ENCODE data around the gene NRXN2.

Gene NRXN2

DNA sequence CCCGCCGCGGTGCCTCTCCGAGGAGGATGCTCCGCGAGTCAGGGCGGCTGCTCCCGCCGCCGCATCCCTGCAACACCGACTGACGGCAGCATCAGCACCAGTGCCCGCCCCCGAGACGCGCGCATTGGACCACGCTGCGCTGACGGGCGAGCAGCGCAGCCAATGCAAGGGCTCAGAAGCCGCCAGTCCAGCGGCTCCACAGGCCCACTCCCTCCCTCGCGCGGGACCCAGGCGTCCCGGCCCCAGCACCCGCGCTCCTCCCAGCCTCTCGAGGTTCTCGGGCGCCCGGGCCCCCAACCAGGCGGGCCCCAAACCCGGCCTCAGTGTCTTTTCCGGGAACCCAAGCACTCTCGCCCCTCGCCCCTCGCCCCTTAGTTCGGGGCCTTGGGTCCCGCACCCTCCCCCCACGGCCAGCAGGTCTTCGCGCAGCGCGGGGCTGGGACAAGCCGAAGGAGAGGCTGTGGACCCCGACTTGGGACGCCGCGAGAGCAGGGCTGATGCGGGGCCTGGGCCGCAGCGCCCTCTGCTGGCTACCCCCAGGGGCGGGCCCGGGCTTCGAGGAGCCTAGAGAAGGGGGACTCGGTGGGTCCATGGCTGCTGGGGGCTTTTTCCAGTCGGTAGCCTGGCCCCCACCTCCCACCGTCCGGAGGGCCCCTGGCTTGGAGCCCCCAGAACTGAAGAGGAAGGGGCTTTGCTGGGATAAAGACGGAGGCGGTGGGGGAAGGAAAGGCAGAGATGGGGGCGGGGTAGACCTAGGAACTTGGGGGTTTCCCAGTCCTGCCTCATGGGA, at the start of gene NRXN2:
NRXN2 (minus strand) TSS at position 81 of the 790 bp plus-strand sequence. CDS start 9,498 bp downstream, outside the sequence.
- peak; percentile 96 for DNase-seq (ENCODE audit: low spot score)

DNA sequence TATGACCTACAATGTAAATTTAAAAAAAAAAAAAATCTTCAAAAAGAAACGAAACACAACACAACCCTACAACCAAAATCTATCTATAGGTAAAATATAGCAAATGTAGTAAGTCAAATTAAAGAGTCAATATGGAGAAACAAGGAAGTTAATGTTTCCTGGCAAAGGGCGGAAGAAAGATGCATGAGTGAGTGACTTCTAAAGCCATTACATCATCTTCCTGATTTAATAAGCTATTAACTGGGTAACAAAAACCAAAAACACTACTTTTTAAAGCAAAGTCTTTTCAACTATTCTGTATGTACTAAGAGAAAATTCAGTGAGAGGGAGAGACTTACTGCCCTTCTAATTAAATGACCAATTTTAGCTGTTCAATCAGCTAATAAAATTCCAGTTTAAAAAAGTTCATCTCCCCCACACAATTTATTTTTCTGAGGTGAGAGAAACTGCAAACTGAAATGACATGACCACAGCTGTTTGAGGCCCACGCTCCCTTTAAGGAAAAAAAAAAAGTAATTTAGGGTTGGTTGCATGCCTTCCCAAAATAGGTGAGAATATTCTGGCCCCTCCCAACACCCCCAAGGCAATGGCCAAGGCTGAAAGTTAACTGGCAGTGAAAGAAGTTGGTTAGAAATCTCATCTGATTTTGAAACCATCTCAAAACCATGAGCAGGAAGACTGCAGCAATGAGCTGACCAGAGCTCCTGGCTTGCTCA, 49.5 kb upstream of the NRXN2 start:
- DNase-seq (ENCODE audit: low spot score), result no peak

DNA sequence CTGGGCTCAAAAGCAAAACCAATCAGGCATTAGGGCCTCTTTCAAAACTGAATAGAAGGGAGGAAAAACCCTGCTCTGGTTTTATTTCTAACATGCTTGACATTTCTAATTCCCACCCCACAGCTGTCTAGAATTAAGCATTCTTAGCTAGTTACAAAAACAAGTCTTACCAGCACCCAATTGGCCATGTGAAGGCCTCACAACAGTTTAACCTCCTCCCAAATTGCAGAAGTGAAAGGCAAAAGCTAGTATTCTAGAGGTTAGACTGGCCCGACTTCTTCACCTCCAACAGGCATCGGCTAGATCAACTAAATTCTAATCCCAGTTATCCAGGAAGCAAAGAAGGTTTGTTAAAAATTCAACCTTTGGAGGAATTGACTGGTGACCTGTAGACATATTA, 48.9 kb upstream of the NRXN2 start:
- no peak for DNase-seq (ENCODE audit: low spot score)

DNA sequence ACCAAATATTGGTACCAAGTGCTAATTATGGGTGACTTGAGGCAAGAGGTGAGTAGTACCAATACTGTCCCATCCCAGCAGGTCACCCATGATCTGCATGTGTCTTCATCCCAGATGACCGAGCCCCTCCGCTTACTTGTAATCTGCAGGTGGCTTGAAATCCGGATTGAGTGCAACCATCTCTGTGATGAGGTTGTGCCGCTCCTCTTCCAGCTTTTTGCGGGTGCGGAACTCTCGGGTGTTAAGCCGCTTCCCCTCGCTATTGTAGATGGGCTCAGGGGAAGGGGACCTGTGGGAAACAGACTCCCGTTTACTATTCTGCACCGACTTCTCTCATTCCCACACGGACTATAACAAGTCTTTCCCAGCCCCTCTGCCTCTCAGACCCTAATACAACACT, 47.1 kb upstream of the NRXN2 start:
- no peak for DNase-seq (ENCODE audit: low spot score)

DNA sequence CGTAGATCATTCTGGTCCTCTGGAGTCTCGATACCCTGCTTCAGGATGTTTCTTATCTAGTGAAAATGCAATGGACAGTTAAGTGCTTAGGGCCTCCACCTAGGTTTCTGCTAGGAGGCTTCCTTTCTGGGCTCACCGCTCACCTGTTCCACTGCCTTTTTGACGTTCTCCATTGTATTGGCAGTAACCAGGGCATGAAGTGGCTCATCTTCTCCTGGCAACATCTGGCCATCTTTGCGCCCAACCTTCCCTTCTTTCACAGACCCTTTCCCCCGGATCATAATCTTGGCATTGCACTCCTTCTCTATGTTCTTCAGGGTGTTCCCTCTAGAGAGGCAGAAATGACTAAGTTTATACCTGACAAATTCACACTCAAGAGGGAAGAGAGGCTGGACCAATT, 46.3 kb upstream of the NRXN2 start:
- no peak for DNase-seq (ENCODE audit: low spot score)

DNA sequence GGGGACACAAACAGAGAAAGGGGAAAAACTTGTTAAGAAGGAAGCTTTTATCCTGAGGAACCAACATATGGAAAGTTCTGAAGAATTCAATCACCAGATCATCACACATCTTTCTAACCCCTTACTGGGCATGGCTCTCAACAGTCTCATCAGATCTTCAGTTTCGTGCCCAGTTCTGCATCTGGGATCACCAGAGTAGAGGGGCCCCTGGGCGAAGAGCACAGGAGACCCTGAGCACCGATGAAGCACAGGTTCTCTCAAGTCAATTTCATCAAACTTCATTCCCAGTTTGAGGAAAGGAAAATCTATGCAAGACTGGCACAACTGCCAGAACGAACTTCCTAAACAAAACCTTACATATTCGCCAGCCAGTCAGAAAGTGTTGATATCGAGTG, 45.3 kb upstream of the NRXN2 start:
- no peak for DNase-seq (ENCODE audit: low spot score)

DNA sequence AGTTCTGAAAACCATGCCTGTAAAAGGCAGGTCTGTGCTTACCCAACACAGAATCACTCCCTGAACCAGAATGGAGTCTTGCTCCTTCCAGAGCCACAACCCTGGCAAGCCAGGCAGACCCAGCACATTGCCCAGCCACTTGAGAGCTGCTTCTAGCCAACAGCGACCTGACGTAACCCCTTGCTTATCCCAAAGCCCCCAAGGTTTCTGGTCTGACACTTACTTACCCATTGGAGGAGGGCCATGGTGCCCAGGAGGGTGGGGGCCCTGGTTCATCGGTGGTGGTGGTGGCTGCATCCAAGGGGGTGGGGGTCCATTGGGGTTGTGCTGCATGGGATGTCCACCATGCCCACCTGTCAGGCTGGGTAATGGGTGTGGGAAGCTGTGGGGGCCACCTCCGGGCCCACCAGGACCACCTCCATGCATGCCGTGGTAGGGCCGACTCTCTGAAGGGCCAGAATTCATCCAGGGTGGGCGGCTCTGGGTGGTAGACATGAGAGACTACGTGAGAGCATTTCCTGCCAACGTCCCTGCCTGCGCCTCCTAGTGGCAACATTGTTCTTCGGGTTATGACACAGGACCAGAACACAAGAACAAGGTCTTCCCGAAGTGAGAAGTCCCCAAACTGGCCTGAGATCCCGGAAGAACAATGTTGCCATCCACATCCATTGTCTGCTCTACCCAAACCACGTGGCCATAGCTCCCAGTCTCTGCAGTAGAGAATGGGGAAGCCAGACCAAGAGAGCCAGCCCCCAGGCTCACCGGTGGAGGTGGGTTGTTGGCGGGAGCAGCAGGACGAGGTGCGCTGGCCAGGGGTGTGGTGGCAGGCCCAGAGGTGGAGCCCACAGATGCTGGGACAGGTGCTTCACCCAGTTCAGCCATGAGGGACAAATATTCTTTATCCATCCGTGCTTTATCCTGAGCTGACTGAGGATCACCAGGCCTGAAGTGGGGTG, 44.6 kb upstream of the NRXN2 start:
- no peak for DNase-seq (ENCODE audit: low spot score)

DNA sequence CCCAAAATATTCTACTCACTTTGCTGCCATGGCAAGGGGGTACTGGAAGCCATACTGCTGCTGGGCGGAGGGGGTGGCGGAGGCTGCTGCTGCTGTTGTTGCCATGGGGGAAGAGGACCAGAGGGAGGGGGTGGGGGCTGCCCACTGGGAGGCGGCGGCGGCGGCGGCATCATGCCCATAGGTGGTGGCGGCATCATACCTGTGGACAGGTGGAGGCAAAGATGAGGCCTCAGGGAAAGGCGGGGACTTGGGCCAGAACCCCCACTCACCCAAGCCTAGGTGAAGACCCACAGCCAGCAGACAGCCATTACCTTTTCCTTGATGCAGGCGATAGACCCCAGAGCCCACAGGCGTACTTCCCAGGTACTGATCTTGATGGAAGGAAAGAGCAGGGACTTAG, 43.9 kb upstream of the NRXN2 start:
- no peak for DNase-seq (ENCODE audit: low spot score)

DNA sequence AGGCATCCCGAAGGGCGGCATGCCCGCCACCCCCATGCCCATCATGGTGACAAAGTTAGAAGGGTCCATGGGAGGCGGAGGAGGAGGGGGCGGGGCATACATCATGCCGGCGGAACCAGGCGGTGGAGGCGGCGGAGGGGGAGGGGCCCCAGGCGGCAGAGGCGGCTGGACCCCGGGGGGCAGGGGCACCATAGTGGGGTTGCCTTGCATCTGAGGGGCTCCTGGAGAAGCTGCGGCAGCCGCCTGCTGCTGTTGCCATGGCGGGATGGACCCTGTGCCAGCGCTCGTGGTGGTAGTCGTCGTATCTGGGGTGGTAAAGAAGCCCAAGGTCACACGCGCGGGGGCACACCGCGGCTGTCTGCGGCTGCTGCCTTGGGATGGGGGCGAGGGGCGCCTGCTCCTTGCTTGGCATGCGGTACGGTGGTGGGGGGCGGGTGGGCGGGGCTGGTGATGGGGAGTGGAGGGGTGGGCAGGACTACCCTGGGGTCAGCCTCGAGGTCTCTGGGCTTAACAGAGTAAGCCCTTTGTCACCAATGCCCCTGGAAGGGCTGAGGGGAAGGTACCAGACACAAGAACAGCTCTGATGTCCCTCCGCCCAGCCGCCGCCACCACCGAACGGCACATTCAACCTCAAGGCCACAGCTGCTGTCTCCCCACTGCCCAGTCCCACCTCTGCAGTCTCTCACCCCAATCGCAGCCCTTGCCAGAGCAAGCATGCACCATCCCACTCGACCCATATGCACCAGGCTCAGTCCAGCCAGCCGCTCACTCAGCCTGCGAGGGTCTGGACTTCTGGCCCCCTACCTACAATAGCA, 43.1 kb upstream of the NRXN2 start:
- DNase-seq (ENCODE audit: low spot score), result no peak

DNA sequence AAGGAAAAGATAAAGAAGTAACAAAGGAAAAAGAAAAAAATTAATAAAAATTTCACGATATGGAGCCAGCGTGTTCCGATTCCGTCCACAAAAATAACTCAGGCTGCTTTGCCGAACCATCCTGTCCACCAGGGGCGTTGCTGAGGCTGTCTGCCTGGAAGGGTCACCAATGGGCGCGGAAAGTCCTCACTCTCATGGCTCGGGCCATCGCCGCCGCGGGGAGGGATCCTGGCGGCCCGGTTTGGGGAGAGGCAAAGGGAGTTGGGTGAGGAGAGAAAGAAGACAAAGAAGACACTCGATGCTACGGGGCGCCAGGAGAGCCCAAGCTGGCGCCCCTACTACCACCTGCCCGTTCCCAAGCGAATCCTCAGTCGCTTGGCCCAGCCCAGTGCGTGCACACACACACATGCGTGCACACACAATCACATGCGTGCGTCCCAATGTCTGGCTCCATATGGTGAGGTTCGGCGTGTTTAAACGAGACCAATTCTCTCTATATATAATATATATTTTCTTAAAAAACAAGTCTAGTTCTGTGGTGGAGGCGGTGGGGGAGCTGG, 42.4 kb upstream of the NRXN2 start:
- DNase-seq (ENCODE audit: low spot score), result no peak

DNA sequence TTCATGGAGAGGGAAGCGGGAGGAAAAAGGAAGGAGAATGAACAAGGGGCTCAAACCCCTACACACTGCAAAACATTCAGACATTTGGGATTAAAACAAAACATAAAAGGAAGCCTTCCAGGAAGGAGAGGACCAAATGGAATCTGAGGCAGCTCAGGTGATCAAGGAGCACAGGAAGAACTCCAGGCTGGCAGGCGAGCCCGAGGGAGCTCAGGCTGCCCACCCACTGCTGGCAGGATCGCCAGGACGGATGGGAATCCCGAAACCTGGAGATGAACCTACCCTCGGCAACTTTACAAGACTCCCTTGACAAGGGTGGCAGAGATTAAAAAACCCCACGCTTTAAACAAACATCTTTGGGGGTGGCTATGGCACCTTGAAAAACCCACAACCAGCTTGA, 41.8 kb upstream of the NRXN2 start:
- no peak for DNase-seq (ENCODE audit: low spot score)

DNA sequence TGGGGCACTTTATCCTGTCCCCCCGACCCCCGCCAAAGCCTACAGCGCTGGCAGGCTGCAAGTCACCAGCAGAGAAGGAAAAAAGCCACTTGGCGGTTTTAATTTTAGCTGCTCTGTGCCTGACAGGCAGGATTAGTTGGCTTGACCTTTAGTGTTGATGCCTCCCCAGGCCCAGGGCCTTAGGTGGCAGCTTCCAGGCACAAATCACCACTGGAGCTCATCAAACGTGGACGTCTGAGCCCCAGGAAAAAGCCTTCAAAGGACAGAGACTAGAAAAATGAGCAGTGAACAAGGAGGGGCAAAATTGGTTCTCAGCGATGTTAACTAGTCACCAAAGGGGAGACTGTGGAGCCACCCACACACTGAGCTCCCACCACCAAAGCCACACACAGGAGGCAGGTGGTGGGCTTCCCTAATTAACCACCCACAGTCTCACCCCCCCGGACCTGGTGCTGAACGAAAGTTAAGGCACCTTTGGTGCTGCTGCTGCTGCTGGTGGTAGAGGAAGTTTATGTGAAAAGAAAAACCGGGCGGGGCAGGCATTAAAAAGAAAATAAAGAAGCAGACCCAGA, 41.1 kb upstream of the NRXN2 start:
- DNase-seq (ENCODE audit: low spot score), result no peak

DNA sequence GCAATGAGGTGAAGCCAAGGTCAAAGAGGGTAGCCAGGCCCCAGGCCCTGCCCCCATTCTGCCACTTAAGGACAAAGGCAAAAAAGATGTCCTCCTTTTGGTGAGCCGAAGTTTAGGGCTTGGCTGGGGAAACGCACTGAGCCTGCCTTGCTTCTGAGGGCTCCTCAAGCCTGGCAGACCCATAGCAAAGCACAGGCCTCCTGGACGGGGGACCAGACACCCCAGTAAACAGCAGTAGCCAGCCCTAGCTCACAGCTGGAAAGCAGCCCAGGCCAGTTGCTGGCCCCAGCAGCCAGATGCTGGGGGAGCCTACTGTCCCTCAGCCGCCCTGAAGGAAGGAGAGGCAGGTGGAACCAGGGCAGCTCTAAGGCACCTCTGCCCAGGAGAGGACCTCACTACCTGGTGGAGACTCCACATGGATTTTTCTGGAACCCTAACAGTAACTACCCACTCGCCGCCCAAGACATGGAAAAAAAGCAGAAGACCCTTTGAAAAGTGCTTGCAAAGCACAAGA, 40.6 kb upstream of the NRXN2 start:
- DNase-seq (ENCODE audit: low spot score), result no peak

DNA sequence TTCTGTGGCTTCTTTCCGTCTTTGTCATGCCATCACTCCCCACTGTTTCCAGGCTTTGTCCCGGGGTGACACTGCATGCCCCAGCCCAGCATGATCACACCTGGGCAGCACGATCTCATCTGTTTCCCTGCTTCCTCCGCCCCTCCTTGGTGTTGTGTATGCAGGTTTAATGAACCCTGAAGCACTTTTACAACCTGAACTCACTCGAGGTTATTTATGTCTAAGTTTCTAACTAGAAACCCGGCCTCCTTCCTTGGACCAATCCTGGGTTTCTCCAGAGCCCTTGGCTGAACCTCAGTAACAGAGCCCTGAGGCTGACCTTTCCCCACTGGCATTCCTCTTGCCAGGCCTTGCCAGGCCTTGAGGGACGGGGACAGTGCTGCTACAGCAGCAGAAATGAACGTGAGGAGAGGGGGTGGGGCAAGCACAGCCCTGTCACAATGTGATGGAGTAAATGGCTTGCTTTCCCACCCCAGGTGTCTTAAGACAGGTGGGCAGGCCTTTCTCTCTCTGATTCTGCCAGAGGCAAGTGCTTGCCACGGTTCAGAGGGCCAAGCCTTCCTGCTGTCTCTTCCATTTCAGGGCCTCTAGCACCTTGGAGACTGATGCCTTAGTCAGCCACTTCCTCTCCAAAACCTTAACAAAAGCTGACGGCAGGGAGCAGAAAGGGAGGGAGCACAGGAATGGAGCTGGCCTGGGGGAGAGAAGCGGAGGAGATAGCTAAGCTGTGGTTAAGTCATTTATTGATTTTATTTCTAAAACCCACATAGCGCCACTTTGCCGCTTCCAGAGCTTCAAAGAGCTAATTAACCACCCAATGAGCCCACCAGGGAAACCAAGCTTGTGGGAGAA, 39.9 kb upstream of the NRXN2 start:
- peak; percentile 37 for DNase-seq (ENCODE audit: low spot score)

DNA sequence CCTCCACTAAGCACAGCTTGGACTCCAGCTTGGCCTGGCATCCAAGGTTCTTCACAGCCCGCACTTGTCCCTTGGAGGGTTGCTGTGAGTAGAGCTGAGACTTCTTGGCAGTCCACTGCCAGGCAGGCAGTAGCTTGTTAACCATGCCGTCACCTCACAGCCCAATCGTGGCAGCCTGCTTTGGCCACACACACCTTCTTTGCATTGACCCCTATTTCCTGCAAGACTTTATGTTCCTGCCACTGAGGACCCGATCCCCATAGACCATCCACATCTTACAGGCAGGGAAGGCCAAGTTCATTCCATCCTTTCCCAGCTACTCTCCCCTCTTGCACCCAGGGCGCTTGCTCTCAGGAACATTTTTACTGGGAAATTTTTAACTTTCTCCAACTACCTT, 39.3 kb upstream of the NRXN2 start:
- peak; percentile 30 for DNase-seq (ENCODE audit: low spot score)

DNA sequence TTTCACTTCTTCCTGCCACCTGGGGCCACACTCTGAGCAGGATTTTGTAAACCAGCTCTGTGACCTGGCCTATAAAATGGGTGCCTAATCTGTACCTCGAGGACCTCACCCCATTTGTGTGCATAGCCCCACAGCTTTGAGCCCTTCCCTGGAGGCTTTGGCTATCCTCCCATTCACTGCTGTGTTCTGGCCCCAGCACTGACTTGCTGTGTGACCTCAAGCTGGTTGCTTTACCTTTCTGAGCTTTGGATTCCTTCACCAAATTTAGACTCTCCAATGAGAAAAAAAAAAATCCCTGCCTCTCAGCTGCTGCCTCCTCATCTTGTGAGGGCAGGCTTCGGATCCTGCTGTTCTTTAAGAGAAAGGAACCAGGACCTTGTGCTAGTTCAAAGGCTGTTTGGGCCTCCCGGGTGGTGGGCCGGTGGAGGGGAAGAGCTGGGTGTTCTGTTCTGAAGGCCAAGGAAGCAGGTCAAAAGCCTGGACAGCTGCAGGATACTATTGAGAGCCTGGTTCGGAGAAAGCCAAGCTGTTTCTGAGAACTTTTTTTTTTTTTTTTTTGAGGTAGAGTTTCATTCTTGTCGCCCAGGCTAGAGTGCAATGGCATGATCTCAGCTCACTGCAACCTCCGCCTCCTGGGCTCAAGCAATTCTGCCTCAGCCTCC, 37.9 kb upstream of the NRXN2 start:
- no peak for DNase-seq (ENCODE audit: low spot score)

DNA sequence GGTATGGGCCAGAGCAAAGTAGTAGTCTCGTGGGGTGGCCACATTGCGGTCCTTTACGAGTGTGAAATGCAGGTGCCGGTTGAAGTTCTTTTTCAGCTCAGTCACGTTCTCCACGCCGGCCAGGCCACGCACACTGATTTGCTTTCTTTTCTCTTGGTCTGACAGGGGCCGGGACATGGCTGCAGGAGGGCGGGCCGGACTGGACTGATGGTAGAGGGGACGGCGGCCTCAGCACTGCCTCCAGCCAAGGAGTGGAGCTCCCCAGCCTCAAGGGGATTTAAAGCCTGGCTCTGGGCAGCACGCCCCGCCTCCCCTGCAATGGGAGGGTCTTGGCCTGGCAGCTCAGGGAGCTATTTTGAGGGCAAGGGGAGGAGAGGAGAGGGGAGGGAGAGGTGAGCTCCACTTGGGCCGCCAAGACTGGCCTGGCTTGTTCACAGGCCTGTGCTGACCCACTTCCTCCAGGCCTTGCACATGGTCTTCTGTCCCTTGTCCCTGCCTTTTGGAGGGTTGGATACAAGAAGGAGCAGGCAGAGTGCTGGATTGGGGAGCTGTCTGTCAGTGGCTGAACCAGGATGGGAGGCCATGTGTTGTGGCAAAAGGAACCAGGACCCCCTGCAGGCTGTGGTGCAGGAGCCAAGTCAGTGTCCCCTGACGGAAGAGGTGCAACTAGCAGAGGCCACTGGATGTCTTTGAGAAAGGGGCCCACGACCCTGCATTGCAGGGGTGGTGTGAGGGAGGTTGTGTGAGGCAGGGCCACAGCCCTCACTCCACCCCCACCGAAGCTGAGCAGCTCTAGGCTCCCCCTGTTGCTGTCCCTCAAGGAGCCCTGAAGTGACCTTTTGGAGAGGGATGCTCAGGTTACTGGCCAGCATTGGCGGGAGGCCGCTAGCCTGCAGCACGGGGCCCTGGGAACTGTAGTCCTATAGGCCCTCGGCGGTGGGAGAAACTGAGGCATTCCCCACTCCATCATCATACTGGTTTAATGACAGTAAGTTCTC, 37.0 kb upstream of the NRXN2 start, which contains the start of gene PYGM:
PYGM (minus strand) TSS at position 253 of the 998 bp plus-strand sequence; CDS start at position 177, 76 bp downstream.
- DNase-seq (ENCODE audit: low spot score), result peak; percentile 73
